ENCODE measurements around the gene KRT71.

DNA sequence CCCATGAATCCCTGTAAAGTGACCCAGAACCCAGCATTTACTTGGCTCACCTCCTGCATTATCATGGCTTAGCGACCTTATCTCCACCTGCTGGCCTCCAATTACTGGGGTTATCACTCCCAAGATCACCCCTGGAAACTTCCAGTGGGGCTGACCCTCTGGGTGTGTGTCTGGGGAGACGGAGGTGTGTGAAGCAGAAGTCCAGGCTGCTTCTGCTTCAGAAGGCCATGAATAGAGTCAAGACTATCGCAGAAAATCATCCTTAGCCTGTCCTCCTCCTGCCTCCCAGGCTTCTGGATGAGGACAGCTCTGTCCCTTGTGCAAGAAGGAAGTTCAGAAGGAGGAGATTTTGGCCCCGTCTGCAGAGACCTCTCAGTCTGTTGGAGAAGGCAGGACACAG lies 48.7 kb upstream of the KRT71 start:
- TF ChIP-seq EZH2 (optimal IDR thresholded peaks at IDR 0.05; ENCODE audit: low read depth, low read length) (no peak), CTCF (IDR thresholded peaks at IDR 0.05; ENCODE audit: low read length) (no peak)
